ENCODE data around the gene SMIM3.
"Not testable (repeated sequence)": the region's sequence is repeated elsewhere in the genome, so short reads cannot be mapped to it uniquely, and the experiment has no call there.

SMIM3 gene

DNA sequence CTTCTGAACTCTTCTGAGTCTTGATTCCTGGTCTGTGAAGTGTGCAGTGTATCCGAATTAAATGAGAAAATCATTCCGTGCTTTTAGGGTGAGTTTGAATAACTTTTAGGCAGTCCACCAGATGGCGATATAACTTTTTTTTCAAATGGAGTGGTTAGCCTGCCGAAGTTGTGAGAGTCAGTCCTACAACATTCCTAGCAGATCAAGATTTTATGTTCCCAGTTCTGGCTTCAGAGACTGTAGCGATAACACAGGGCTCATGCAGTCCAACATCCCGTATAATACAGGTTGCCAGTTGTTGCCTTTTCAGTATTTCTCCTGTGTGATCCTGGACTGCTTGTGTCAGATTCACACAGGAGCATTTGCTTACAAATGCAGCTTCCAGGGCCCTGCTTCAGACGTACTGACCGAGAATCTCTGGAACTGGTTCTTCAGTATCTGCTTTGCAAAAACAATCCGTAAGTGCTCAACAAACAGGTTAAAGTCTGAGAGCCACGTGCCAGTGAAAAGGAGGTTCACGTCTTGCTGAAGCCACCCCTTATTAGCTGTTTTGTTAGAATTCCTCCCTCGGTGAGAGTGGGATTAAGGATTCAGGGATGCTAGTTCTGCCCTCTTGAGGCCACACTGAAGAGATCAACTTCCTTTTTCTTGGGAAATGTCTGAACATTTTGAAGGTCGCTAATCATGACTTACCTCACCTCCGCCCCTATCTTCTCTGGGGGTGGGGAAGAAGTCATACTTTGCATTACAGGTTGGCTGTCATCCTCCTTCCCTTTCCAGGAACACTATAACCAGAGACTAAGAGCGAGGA is 22.8 kb downstream of the SMIM3 start:
- peak; percentile 93 for DNase-seq

DNA sequence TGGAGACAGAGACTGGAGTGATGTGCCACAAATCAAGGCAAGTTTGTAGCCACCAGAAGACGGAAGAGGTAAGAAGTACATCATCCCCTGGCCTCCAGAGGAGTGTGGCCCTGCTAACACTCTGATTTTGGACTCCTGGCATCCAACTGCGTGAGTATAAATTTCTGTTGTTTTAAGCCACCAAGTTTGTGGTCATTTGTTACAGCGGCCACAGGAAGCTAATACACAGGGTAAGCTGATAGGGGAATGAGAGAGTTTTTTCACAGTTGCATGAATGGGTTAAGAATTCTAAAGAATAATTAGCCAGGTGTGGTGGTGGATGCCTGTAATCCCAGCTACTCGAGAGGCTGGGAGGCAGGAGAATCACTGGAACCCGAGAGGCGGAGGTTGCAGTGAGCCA is 25.8 kb downstream of the SMIM3 start:
- no peak for DNase-seq

DNA sequence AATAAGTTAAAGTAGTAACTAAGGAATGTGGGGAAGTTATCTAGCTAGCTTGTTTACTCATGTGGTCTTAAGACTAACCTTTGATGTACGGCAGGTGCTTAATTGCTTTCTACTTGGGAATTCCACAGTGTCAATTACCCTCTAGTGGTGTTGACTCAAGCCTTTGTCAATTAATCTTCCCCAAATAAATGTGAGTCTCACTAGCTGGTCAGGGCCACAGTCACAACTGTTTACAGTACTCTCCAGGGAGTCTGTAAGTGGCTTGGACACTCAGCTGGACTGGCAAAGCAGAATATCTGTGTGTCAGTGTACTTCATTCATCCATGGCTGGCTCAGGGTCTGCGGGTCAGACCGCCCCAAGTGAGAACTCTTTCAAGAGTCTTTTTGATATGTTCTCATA is 30.8 kb downstream of the SMIM3 start:
- DNase-seq: no peak

- no peak for DNase-seq
These were observed 36.5 kb downstream of the SMIM3 start for GRCh38 chr5:150815010-150815409.

- DNase-seq: no peak
These were observed 38.4 kb downstream of the SMIM3 start for GRCh38 chr5:150816946-150817345.

DNA sequence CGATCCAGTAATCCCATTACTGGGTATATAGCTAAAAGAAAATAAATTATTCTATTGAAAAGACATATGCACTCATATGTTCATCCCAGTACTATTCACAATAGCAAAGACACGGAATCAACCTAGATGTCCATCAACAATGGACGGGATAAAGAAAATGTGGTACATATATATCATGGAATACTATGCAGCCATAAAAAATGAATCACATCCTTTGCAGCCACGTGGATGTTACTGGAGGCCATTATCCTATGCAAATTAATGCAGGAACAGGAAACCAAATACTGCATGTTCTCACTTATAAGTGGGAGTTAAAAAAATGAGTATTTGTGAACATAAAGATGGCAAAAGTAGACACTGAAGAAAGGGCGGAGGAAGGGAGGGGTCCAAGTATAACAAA is 51.2 kb downstream of the SMIM3 start:
- DNase-seq: no peak

DNA sequence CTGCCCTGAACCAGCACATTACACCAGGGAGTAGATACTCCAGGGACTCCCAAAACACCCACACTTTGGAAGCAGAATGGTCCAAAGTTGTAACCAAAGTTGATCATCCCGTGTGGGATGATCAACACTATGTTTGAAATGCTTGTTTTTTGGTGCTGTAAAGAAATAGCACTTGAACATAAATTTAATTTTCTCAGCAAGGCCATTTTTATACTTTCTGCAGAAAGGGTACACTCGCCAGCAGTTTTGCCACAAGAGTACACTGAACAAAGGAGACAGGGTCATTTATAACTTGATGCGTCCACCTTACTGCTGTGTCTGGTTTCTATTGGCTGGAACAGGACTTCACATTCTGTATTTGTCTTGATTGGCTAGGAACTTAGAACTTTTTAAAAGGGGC is 53.3 kb downstream of the SMIM3 start:
- DNase-seq: not testable (repeated sequence)

GRCh38 chr5:150836064-150836463 is 57.5 kb downstream of the SMIM3 start:
- DNase-seq: no peak

DNA sequence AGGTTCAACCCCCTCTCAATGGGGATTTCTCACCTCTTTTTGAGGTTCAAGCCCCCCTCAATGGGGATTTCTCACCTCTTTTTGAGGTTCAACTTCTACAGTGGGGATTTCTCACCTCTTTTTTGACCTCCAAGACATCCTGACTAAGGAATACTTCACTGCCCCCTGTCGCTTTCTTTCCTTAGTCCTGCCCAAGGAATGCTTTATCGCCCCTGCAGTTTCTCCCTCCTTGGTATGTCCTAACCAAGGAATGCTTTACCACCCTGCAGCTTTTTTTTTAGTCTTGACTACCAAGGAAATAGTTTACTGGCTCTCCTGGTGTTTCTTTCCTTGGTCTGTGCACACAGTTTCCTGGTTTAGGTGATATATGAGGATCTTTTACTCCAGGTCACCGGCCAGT is 58.1 kb downstream of the SMIM3 start:
- no peak for DNase-seq

DNA sequence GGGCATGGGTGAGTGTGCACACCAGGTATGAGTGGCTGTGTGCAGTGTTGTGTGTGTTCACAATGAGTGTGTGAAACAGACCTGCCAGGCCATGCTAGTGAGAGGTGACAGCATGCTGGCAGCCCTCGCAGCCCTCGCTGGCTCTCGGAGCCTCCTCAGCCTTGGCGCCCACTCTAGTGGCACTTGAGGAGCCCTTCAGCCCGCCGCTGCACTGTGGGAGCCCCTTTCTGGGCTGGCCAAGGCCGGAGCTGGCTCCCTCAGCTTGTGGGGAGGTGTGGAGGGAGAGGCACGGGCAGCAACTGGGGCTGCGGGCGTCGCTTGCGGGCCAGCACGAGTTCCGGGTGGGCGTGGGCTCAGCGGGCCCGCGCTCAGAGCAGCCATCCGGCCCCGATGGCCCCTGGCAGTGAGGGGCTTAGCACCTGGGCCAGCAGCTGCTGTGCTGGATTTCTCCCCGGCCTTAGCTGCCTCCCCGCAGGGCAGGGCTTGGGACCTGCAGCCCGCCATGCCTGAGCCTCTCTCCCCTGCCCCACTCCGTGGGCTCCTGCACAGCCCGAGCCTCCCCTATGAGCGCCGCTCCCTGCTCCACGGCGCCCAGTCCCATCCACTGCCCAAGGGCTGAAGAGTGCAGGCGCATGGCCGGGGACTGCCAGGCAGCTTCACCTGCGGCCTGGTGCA is 66.8 kb downstream of the SMIM3 start:
- DNase-seq: not testable (repeated sequence)

DNA sequence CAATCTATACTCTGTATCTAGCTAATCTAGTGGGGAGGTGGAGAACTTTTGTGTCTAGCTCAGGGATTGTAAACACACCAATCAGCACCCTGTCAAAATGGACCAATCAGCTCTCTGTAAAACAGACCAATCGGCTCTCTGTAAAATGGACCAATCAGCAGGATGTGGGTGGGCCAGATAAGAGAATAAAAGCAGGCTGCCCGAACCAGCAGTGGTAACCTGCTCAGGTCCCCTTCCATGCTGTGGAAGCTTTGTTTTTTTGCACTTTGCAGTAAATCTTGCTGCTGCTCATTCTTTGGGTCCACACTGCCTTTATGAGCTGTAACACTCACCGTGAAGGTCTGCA is 67.7 kb downstream of the SMIM3 start, which contains the start of gene IRGM:
Gene IRGM (plus strand): TSS at position 214 of the 346 bp plus-strand sequence. CDS start 1,603 bp downstream, outside the sequence.
- DNase-seq: not testable (repeated sequence)

All from eye (tissue), 1 donor.